Uterus (tissue), 4 donors: ENCODE data around the gene OR10A3. TPM values are rescaled to one million over a fixed set of nuclear protein-coding genes. Genes with fewer than 3 reads are reported as not detected.

Source experiments
- DNase-seq, 2 donors: peaks; one replicate each; pipeline ENCODE4 v3.0.0-alpha.2; 2019 to 2020
- H3K27ac ChIP-seq, 2 donors: fragments of 200-600 bp; sonication (generic); 1 replicate in 1 of 2; 2 replicates in 1 of 2; pipeline ENCODE4 v1.5.1; 2016 to 2018
- H3K27me3 ChIP-seq, 2 donors: fragments of 200-600 bp; sonication (generic); one replicate each; pipeline ENCODE4 v1.5.1; 2018 to 2019; ENCODE audit warnings: control low read depth in 1 of 2
- H3K36me3 ChIP-seq, 2 donors: fragments of 200-600 bp; sonication (generic); one replicate each; pipeline ENCODE4 v1.5.1; 2019; ENCODE audit warnings: control low read depth in 1 of 2
- H3K4me1 ChIP-seq, 2 donors: fragments of 200-600 bp; sonication (generic); one replicate each; pipeline ENCODE4 v1.5.1; 2018 to 2019; ENCODE audit warnings: control low read depth in 1 of 2
- H3K4me3 ChIP-seq, 2 donors: fragments of 200-600 bp; sonication (generic); 1 replicate in 1 of 2; 2 replicates in 1 of 2; pipeline ENCODE4 v1.5.1; 2018 to 2019; ENCODE audit warnings: mild to moderate bottlenecking in 1 of 2
- H3K9me3 ChIP-seq, 2 donors: fragments of 200-600 bp; sonication (generic); one replicate each; pipeline ENCODE4 v1.5.1; 2019; ENCODE audit warnings: control low read depth in 1 of 2
- POLR2A ChIP-seq, 2 donors: fragments of 450-650 bp; IDR thresholded peaks; one replicate each; pipeline ENCODE4 v1.6.1; 2016; ENCODE audit warnings: antibody characterized with exemption in 2 of 2, mild to moderate bottlenecking in 1 of 2, moderate library complexity in 1 of 2
- intact Hi-C: fragments of 100-400 bp; cut with DNase I; formaldehyde crosslinking; loops from one replicate; pipeline ENCODE4 v1.15.1; 2023; ENCODE audit warnings: low total_unique reads
- total RNA-seq, 4 donors: library from RNA; depleted of rRNA in 3 of 4; stranded (reverse); fragments of >200 nt in 3 of 4; gene quantifications; one replicate each; pipeline versions ENCODE4 v1.1.0 to v1.2.4, GENCODE V29; 2014 to 2023
- TF ChIP-seq, protein P1 (sequence below), 4 experiments: fragments of 200-600 bp in 2 of 4; fragments of 450-650 bp in 2 of 4; sonication (generic) in 2 of 4; IDR thresholded peaks; one replicate each; pipeline ENCODE4 v1.5.1; 2016 to 2019; ENCODE audit warnings: antibody characterized with exemption in 4 of 4, mild to moderate bottlenecking in 2 of 4, moderate library complexity in 1 of 4
- donor health status: DM: yes; HTN: yes; CAD: no.

Gene OR10A3
- total RNA-seq, 4 donors from 2014 or later = not detected

DNA sequence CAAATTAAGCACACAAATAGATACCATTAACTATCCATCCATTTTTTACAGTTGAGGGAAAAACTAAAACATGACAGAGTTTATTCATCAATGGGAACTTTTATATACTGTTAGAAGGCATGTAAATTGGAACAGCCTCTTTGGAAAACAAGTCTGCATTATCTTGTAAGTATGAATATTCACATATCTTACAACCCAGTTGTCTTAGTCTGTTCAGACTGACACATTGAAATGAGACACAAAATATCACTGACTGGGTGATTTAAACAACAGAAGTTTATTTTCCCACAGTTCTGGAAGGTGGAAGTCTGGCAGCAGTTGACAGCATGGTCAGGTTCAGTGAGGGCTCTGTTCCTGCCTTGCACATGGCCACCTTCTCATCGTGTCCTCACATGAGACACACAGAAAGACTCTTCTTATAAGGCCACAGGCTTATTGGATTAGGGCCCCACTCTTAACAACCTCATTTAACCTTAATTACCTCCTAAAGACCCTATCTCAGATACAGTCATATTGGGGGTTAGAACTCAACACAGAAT, 40.2 kb upstream of the OR10A3 start:
- TF ChIP-seq, protein P1, sequence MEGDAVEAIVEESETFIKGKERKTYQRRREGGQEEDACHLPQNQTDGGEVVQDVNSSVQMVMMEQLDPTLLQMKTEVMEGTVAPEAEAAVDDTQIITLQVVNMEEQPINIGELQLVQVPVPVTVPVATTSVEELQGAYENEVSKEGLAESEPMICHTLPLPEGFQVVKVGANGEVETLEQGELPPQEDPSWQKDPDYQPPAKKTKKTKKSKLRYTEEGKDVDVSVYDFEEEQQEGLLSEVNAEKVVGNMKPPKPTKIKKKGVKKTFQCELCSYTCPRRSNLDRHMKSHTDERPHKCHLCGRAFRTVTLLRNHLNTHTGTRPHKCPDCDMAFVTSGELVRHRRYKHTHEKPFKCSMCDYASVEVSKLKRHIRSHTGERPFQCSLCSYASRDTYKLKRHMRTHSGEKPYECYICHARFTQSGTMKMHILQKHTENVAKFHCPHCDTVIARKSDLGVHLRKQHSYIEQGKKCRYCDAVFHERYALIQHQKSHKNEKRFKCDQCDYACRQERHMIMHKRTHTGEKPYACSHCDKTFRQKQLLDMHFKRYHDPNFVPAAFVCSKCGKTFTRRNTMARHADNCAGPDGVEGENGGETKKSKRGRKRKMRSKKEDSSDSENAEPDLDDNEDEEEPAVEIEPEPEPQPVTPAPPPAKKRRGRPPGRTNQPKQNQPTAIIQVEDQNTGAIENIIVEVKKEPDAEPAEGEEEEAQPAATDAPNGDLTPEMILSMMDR (IDR thresholded peaks at IDR 0.05) = no peak
- TF ChIP-seq POLR2A (IDR thresholded peaks at IDR 0.05) = no peak
- intact Hi-C loops = no loop called here
- no peak overlapping the region for H3K4me3 ChIP-seq

DNA sequence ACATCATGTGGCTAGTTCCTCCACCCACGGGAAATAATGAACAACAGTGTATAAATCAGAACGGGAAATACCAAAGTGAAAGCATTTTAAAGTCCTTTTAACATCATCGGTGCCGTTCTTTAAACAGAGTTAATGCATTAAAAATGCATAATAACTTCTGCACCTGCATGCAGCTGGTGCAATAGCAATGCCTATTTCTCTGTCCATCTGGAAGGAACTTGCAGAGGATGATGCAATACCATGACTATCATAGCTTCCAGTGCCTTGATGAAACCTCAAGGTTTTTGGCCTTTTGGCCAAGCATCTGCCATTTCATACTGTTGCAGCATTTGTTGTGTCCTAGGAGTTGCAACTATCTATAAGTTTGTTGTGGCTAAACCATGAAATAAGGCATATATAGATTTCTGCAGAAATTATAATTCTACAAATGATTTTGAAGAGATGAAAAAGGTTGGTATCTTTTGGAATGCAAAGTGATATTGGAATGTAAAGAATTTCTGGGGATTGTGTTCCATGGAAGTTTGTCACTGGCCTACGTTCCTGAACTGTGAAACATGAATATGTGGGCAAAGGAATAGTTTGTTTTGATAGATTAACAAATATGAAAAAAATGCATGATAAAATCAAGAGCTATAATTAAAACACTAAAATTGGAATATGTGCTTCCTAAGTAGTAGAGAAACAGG, 35.9 kb upstream of the OR10A3 start:
- no peak overlapping the region for H3K27ac ChIP-seq
- no peaks in the 10 kb centered on the region for H3K9me3 ChIP-seq
- H3K4me1 ChIP-seq = no peaks in the 10 kb centered on the region
- TF ChIP-seq POLR2A (IDR thresholded peaks at IDR 0.05) = no peak
- TF ChIP-seq, protein P1 (IDR thresholded peaks at IDR 0.05) = no peak
- intact Hi-C loops = no loop called here
- H3K27me3 ChIP-seq = no peaks in the 10 kb centered on the region
- no peaks in the 10 kb centered on the region for H3K36me3 ChIP-seq
- no peak overlapping the region for H3K4me3 ChIP-seq
- no peak for DNase-seq

More for the DNA sequence above, 40.2 kb upstream of the OR10A3 start:
- H3K9me3 ChIP-seq = no peaks in the 10 kb centered on the region
- H3K36me3 ChIP-seq = no peaks in the 10 kb centered on the region
- no peaks in the 10 kb centered on the region for H3K4me1 ChIP-seq
- H3K27ac ChIP-seq = no peak overlapping the region
- H3K27me3 ChIP-seq = no peaks in the 10 kb centered on the region
- no peak for DNase-seq

DNA sequence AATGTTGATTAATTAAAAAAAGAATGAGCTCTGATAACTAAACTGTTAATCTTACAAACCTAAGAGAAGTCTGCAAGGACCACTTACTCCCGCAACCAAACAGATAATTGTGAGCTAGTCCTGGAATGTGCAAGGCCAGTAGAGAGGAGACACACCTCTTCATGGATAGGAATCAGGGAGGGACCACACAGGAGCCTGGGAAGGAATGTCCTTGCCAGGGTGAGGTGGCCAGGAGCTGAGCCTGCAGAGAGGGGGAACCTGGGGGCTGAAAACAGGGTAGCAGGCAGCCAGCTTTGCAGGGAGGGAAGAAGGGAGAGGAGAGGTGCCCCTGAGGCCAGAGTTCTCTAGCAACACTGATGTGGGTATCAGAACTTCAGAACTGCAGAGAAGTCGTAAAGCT, 33.2 kb upstream of the OR10A3 start:
- Histone ChIP-seq H3K9me3 (no peaks in the 10 kb centered on the region), H3K4me3 (no peak overlapping the region), H3K4me1 (no peaks in the 10 kb centered on the region), H3K36me3 (no peaks in the 10 kb centered on the region), H3K27ac (no peak overlapping the region), H3K27me3 (no peaks in the 10 kb centered on the region)
- TF ChIP-seq, protein P1 (IDR thresholded peaks at IDR 0.05) = no peak
- no peak for TF ChIP-seq POLR2A (IDR thresholded peaks at IDR 0.05)
- intact Hi-C loops = no loop called here
- DNase-seq = no peak

DNA sequence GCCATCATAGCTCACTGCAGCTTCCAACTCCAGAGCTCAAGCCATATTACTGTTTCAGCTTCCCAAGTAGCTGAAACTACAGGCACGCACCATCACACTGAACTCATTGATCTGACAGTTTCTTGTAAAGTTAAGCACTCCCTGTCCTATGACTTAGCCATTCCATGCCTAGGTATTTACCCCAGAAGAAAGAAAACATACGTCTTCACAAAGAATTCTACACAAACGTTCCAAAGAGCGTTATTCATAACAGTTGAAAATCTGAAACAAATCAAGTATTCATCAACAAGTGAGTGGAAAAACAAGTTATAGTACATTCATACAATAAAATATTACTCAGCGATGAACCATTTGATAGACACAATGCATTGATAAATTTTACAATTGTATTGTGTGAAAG, 31.5 kb upstream of the OR10A3 start:
- intact Hi-C loops = no loop called here
- no peak for DNase-seq
- Histone ChIP-seq H3K9me3 (no peaks in the 10 kb centered on the region), H3K27ac (no peak overlapping the region), H3K36me3 (no peaks in the 10 kb centered on the region), H3K4me1 (no peaks in the 10 kb centered on the region), H3K4me3 (no peak overlapping the region), H3K27me3 (no peaks in the 10 kb centered on the region)
- TF ChIP-seq POLR2A (IDR thresholded peaks at IDR 0.05) = no peak
- TF ChIP-seq, protein P1 (IDR thresholded peaks at IDR 0.05) = no peak

DNA sequence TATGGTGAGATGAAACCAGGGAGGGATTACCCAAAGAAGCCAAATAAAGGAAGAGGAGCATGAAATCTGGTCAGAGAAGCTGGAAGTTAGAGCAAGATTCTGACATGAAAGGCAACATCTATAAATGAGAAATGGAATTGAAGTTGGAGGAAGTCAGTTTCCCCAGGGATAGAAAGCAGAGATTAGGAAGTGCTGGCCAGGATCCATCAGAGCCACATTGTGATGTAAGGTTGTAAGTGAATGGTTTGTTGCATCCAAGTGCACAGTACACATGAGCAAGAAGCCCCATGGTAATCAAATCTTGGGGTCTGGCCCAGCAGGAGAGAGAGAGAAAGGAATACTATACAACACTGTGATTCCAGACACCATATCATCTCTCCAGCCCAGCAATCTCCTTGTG, 30.3 kb upstream of the OR10A3 start:
- Histone ChIP-seq H3K36me3 (no peaks in the 10 kb centered on the region), H3K27me3 (no peaks in the 10 kb centered on the region), H3K4me3 (no peak overlapping the region), H3K27ac (no peak overlapping the region), H3K4me1 (no peaks in the 10 kb centered on the region), H3K9me3 (no peaks in the 10 kb centered on the region)
- TF ChIP-seq, protein P1 (IDR thresholded peaks at IDR 0.05) = no peak
- TF ChIP-seq POLR2A (IDR thresholded peaks at IDR 0.05) = no peak
- intact Hi-C loops = no loop called here
- no peak for DNase-seq
